Left lung (tissue), 10 donors: ENCODE data around the gene PRKCE. TPM values are rescaled to one million over a fixed set of nuclear protein-coding genes. Genes with fewer than 3 reads are reported as not detected.

ENCODE experiments used
- ATAC-seq: fragments of 200-7000 bp; cut with Tn5 transposase; one replicate; pipeline ENCODE4 v1.9.1; 2020; ENCODE audit warnings: moderate library complexity
- DNase-seq, 4 donors: peaks; one replicate each; pipeline ENCODE4 v3.0.0-alpha.2; 2013 to 2020
- H3K27ac ChIP-seq, 2 donors: fragments of 200-600 bp; sonication (generic) in 1 of 2; one replicate each; pipeline versions ENCODE4 v1.5.0 to v1.8.0; 2020 to 2021
- H3K27me3 ChIP-seq, 2 donors: fragments of 200-600 bp; sonication (generic) in 1 of 2; one replicate each; pipeline versions ENCODE4 v1.5.0 to v1.8.0; 2020 to 2021
- H3K36me3 ChIP-seq, 2 donors: fragments of 200-600 bp; sonication (generic) in 1 of 2; one replicate each; pipeline versions ENCODE4 v1.5.0 to v1.8.0; 2020 to 2021
- H3K4me1 ChIP-seq, 2 donors: fragments of 200-600 bp; one replicate each; pipeline ENCODE4 v1.8.0; 2021
- H3K4me3 ChIP-seq, 2 donors: fragments of 200-600 bp; sonication (generic) in 1 of 2; one replicate each; pipeline versions ENCODE4 v1.5.0 to v1.8.0; 2020 to 2021; ENCODE audit warnings: mild to moderate bottlenecking in 1 of 2
- H3K9me3 ChIP-seq, 2 donors: fragments of 200-600 bp; sonication (generic) in 1 of 2; one replicate each; pipeline versions ENCODE4 v1.5.0 to v1.8.0; 2020 to 2021
- intact Hi-C, 2 donors: fragments of 100-400 bp; cut with DNase I; formaldehyde crosslinking; loops; one replicate each; pipeline versions ENCODE4 v1.11.2 to v1.14.2; 2022
- polyA plus RNA-seq, 6 donors: library from polyadenylated mRNA; unstranded; fragments of 120-200 nt; gene quantifications; one replicate each; pipeline ENCODE4 v1.2.1, GENCODE V29; 2013; ENCODE audit not compliant: insufficient read length in 6 of 6
- total RNA-seq, 2 donors: library from RNA; stranded (reverse); fragmentation: NEBNext Ultra II Directional; extraction: Animal tissue kit (Norgen Biotek cat#: 25700); gene quantifications; one replicate each; pipeline ENCODE4 v1.2.1, GENCODE V29; 2021
- TF ChIP-seq, protein P1 (sequence below), 2 donors: fragments of 200-600 bp; sonication (generic) in 1 of 2; IDR thresholded peaks; one replicate each; pipeline versions ENCODE4 v1.5.0 to v1.8.0; 2021; ENCODE audit warnings: antibody characterized with exemption in 2 of 2
- donor health status: DM: no; HTN: yes; CAD: no.
- donor health status: DM: no; HTN: no; CAD: no.

PRKCE gene
- total and polyA plus RNA-seq, 8 donors = 12.0 to 56.9 (median 14.7) TPM

DNA sequence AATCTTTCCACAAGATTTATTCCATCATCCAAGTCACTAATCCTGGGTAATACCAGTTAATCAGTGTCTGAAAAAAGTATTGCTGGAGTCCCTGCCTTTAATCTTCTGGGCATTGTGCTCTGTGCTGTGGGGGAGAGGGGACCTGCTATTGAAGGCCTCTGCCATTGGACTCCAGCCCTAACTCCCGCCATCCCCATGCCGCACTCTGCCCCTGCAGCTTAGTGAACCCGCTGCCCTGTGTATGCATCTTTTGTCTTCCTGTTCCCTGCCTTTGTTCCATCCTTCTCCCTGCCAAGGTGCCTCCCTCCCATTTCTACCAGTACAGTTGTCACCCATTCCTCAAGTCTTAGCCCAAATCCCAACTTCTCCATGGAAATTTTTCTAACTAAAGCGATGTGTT lies 532.0 kb downstream of the PRKCE start:
- Histone ChIP-seq H3K9me3 (no peaks in the 10 kb centered on the region), H3K27me3 (no peaks in the 10 kb centered on the region), H3K36me3 (peaks cover 0 to 12% of the 10 kb centered on the region in 2 donors), H3K4me3 (no peak overlapping the region), H3K4me1 (peaks cover 8 to 33% of the 10 kb centered on the region in 2 donors), H3K27ac (peak overlapping the region in 1 of 2 donors; percentile 20)
- no peak for ATAC-seq
- TF ChIP-seq, protein P1, sequence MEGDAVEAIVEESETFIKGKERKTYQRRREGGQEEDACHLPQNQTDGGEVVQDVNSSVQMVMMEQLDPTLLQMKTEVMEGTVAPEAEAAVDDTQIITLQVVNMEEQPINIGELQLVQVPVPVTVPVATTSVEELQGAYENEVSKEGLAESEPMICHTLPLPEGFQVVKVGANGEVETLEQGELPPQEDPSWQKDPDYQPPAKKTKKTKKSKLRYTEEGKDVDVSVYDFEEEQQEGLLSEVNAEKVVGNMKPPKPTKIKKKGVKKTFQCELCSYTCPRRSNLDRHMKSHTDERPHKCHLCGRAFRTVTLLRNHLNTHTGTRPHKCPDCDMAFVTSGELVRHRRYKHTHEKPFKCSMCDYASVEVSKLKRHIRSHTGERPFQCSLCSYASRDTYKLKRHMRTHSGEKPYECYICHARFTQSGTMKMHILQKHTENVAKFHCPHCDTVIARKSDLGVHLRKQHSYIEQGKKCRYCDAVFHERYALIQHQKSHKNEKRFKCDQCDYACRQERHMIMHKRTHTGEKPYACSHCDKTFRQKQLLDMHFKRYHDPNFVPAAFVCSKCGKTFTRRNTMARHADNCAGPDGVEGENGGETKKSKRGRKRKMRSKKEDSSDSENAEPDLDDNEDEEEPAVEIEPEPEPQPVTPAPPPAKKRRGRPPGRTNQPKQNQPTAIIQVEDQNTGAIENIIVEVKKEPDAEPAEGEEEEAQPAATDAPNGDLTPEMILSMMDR (IDR thresholded peaks at IDR 0.05) = no peak
- intact Hi-C loops = no loop called here
- no peak for DNase-seq

DNA sequence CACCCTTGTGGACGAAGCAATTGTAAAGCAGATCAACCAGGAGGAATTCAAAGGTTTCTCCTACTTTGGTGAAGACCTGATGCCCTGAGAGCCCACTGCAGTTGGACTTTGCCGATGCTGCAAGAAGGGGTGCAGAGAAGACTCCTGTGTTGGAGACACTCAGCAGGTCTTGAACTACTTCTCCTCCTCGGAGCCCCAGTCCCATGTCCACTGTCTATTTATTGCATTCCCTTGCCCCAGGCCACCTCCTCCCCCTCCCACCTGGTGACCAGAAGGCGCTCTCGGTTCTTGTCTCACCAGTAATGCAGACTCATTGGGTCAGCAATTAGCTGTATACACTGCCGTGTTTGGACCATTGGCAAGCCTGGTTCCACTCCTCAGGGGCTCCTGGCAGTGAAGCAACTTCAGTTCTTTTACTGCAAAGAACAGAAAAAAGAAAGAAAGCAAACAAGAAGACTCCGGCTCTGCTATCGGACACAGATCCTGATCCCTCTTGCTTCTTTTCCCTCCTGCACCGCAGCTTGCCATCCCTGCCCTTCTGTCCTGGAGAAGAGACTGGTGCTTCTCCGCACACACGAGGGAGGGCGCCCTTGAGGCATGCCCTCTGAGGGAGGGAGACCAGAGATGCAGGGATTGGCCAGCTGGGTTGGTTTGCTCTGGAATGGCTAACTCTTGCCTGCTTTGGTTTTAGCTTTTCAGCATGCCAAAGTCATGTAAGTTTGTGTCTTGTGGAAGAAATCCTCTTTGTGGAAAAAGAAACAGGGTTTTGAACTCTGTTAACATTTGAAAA lies 533.5 kb downstream of the PRKCE start:
- Histone ChIP-seq H3K4me1 (peaks cover 8 to 24% of the 10 kb centered on the region in 2 donors), H3K36me3 (peaks cover 0 to 12% of the 10 kb centered on the region in 2 donors), H3K4me3 (no peak overlapping the region), H3K27ac (no peak overlapping the region), H3K9me3 (no peaks in the 10 kb centered on the region), H3K27me3 (no peaks in the 10 kb centered on the region)
- ATAC-seq = no peak
- intact Hi-C loops = no loop called here
- no peak for DNase-seq
- TF ChIP-seq, protein P1 (IDR thresholded peaks at IDR 0.05) = no peak

- intact Hi-C loops = no loop called here
- ATAC-seq (peak; percentile 71), DNase-seq (no peak)
- no peaks in the 10 kb centered on the region for H3K27me3 ChIP-seq
- H3K36me3 ChIP-seq = peaks cover 0 to 12% of the 10 kb centered on the region in 2 donors
- peaks cover 8 to 24% of the 10 kb centered on the region in 2 donors for H3K4me1 ChIP-seq
- H3K4me3 ChIP-seq = no peak overlapping the region
- no peaks in the 10 kb centered on the region for H3K9me3 ChIP-seq
- peak overlapping the region; percentile 70 to 77 for H3K27ac ChIP-seq
- TF ChIP-seq, protein P1 (IDR thresholded peaks at IDR 0.05) = no peak
Measured at GRCh38 chr2:46187112-46187618, 535.7 kb downstream of the PRKCE start.

DNA sequence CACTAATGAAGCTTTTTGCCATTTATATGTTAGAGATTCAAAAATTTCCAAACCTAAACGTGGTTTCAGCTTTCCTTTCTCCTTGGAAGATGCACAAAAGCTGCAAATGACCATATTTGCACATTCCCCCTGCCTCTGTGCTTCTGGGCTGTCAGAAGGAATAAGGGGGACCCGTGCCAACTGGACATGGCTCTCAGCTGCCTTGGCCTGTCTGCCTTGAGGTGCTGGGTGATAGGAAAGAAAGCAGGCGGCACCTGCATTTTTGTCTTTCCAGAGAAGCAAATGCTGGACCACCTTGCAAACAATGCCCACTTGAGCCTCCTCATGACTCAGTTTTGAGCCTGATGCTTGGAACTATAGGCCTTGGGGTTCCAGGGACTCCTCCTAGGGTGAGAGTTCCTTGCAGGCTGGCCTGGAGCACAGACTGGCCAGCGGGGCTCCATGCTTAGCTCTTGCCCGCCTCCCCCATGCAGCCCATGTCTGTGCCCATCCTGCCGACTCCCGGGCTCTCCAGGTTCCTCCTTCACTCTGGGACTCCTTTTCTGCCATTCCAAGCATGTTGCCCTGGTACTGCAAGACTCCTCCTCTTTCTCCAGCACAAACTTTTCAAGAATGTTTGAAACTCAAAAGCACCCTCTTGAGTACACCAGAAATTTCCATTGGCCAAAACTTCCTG lies 536.7 kb downstream of the PRKCE start:
- H3K27ac ChIP-seq = peak overlapping the region; percentile 70 to 77
- no peaks in the 10 kb centered on the region for H3K9me3 ChIP-seq
- intact Hi-C loops = no loop called here
- peaks cover 0 to 12% of the 10 kb centered on the region in 2 donors for H3K36me3 ChIP-seq
- H3K4me1 ChIP-seq = peaks cover 8 to 21% of the 10 kb centered on the region in 2 donors
- DNase-seq (no peak), ATAC-seq (peak; percentile 83)
- no peak overlapping the region for H3K4me3 ChIP-seq
- TF ChIP-seq, protein P1 (IDR thresholded peaks at IDR 0.05) = no peak
- H3K27me3 ChIP-seq = no peaks in the 10 kb centered on the region

DNA sequence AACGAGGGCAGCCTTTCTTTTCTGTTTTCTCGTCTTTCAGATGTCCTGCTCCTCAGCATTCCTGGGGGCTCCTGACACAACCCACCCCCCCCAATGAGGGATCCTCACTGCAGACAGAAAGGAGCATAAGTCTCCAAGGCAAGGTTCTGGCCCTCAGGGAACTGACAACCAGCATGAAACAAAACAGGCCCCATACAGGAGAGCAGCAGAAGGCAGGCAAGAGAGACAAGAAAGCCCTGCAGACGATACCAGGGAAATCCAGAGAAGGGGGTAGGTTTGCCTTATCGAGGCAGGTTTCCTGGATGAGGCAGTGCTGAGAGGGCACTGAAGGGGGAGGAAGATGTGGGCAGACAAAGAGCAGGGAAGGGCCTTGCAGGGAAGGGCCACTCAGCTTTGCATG lies 541.9 kb downstream of the PRKCE start:
- DNase-seq (no peak), ATAC-seq (no peak)
- H3K36me3 ChIP-seq = no peaks in the 10 kb centered on the region
- intact Hi-C loops = no loop called here
- H3K4me3 ChIP-seq = no peak overlapping the region
- H3K4me1 ChIP-seq = peaks cover 0 to 13% of the 10 kb centered on the region in 2 donors
- TF ChIP-seq, protein P1 (IDR thresholded peaks at IDR 0.05) = no peak
- H3K9me3 ChIP-seq = no peaks in the 10 kb centered on the region
- no peak overlapping the region for H3K27ac ChIP-seq
- H3K27me3 ChIP-seq = no peaks in the 10 kb centered on the region
